22Rv1 (cell line): ENCODE data around the gene TNPO3.

ENCODE experiments used
- H3K27ac ChIP-seq: fragments of 450-650 bp; 2 replicates; pipeline ENCODE4 v1.5.1; 2017
- ZFX ChIP-seq: fragments of 450-650 bp; IDR thresholded peaks from 2 replicates; pipeline ENCODE4 v1.6.1; 2017; ENCODE audit warnings: antibody characterized with exemption, borderline replicate concordance
- TF ChIP-seq, protein P1 (sequence below): fragments of 450-650 bp; IDR thresholded peaks from 2 replicates; pipeline ENCODE4 v1.5.1; 2017; ENCODE audit warnings: mild to moderate bottlenecking

Gene TNPO3

GRCh38 chr7:128918016-128918665 is 136.8 kb downstream of the TNPO3 start:
- TF ChIP-seq ZFX, result no peak
- TF ChIP-seq, protein P1, sequence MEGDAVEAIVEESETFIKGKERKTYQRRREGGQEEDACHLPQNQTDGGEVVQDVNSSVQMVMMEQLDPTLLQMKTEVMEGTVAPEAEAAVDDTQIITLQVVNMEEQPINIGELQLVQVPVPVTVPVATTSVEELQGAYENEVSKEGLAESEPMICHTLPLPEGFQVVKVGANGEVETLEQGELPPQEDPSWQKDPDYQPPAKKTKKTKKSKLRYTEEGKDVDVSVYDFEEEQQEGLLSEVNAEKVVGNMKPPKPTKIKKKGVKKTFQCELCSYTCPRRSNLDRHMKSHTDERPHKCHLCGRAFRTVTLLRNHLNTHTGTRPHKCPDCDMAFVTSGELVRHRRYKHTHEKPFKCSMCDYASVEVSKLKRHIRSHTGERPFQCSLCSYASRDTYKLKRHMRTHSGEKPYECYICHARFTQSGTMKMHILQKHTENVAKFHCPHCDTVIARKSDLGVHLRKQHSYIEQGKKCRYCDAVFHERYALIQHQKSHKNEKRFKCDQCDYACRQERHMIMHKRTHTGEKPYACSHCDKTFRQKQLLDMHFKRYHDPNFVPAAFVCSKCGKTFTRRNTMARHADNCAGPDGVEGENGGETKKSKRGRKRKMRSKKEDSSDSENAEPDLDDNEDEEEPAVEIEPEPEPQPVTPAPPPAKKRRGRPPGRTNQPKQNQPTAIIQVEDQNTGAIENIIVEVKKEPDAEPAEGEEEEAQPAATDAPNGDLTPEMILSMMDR, result no peak
- no peak overlapping the region for H3K27ac ChIP-seq

DNA sequence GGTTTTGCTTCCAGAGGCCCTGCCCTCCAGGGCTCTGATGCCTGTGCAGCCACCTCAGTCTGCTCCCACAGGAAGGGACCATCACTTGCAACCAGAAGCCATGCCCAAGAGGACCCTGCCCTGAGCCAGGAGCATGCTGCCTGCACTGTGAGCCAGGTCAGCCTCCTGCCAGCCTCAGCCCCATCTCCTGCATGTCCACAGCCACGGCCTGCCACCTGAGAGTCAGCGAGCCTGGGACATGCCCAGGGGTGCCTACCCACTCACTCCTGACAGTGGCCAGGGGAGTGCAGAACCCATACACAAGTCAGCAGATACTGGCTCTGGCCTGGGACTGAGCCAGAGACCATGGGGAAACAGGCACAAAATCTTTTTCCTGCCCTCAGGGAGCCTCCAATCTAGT is 137.8 kb downstream of the TNPO3 start:
- no peak for TF ChIP-seq ZFX
- TF ChIP-seq, protein P1, result no peak
- no peak overlapping the region for H3K27ac ChIP-seq

DNA sequence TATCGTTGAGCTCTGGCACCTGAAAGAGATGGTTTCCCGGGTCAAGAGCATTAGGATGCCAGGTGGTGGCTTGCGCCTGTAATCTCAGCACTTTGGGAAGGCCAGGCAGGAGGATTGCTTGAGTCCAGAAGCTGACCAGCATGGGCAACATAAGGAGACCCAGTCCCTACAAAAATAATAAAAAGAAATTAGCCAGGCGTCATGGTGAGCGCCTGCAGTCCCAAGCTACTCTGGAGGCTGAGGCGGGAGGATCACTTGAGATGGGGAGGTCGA is 138.3 kb downstream of the TNPO3 start:
- no peak for TF ChIP-seq ZFX
- TF ChIP-seq, protein P1, result no peak
- H3K27ac ChIP-seq, result no peak overlapping the region

DNA sequence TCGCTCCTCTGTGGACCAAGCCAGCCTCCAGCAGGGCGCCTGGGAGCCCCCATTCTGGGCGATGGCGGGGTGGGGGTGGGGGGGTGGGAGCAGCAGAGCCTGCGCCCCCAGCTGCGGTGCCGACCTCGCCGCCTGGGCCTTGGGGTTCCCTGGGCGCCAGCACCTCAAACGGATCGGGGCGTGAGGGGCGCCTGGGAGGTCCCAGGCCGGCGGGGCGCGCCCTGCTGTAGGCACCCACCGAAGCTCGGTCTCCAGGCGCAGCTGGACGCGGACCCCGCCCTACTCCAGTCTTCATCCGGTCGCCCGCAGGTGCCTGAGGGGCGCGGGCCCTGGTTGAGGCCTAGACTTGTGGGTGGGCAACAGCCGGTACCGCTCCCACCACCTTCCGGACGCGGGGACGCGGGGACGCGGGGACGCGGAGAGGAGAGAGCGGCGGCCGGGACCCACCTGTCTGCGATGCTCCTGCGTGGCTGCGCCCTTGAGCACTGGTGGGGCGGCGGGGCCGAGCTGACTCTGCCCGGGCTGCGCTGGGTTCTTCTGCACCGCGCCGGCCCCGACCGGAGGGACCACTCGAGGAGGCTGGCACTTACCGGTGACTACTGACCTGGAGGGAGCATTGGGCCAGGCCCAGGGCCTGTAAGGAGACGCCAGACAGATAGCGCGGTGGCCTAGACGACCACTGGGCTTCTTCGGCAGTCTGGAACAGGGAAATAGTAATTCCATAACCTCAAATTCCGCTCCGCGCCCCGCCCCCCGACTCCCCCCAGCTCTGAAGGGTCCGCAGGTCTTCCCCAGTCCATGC is 138.9 kb downstream of the TNPO3 start:
- H3K27ac ChIP-seq, result no peak overlapping the region
- TF ChIP-seq, protein P1, result no peak
- no peak for TF ChIP-seq ZFX

GRCh38 chr7:128915271-128915819 is 139.6 kb downstream of the TNPO3 start:
- TF ChIP-seq, protein P1, result no peak
- H3K27ac ChIP-seq, result no peak overlapping the region

GRCh38 chr7:128914566-128915151 is 140.3 kb downstream of the TNPO3 start:
- no peak overlapping the region for H3K27ac ChIP-seq

More at GRCh38 chr7:128914566-128915151, 140.3 kb downstream of the TNPO3 start:
- TF ChIP-seq, protein P1, result no peak
- no peak for TF ChIP-seq ZFX
